Hematopoietic multipotent progenitor cell treated with erythropoietin and hydrocortisone succinate and interleukin-3 and kit ligand, for 15 days (in vitro differentiated cells): ENCODE data around the gene MTG2.
A peak's percentile ranks its signal among the peaks of the same experiment; 100 is the strongest.

ENCODE experiments used
- DNase-seq: peaks from one replicate; pipeline ENCODE4 v3.0.0-alpha.2; 2015; ENCODE audit warnings: low spot score

MTG2 gene

DNA sequence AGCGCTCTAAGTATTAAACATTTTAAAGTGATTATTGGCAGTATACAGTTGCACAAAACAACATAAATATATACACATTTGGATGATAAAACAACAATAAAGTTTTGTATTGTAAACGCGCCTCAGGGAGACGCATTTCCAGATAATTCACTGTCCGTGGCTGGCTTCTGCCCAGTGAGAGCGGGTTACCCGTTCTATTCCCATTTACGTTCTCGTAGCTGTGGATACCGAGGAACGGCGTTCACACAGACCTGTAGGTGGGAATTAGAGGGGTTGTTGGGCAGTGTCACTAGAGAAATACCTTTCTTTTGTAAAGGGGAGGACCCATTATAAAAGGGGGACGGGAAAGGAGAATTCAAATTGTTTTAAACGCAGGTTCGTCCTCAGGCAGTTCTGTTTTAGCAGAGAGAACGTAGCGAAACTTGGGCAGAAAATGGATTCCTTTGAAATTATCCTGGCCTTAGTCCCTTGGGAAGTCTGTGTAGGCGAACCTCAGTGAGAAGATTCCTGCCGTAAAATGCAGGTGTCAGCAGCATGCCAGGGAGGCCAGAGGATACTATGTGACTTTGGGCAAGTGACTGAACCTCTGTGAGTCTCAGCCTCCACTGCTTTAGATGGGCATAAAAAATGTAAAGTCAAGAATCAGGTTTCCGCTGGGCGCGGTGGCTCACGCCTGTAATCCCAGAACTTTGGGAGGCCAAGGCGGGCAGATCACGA lies 756 bp downstream of the MTG2 start:
- peak; percentile 18 for DNase-seq

DNA sequence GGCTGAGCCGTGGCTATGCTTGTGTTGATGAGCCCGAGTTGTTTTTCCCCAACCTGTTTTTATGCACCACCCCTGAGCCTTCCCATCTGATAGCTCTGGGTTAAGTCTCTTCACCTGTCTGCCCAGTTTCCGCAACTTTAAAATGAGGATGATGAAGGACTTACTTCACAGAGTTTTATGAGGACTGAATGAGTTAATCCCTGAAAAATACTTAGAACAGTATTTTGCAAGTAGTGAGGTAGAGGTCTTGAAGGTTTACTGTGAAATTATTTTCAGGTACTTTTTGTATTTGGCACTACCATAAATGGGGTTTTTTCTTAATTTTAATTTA lies 3.2 kb downstream of the MTG2 start:
- no peak for DNase-seq

DNA sequence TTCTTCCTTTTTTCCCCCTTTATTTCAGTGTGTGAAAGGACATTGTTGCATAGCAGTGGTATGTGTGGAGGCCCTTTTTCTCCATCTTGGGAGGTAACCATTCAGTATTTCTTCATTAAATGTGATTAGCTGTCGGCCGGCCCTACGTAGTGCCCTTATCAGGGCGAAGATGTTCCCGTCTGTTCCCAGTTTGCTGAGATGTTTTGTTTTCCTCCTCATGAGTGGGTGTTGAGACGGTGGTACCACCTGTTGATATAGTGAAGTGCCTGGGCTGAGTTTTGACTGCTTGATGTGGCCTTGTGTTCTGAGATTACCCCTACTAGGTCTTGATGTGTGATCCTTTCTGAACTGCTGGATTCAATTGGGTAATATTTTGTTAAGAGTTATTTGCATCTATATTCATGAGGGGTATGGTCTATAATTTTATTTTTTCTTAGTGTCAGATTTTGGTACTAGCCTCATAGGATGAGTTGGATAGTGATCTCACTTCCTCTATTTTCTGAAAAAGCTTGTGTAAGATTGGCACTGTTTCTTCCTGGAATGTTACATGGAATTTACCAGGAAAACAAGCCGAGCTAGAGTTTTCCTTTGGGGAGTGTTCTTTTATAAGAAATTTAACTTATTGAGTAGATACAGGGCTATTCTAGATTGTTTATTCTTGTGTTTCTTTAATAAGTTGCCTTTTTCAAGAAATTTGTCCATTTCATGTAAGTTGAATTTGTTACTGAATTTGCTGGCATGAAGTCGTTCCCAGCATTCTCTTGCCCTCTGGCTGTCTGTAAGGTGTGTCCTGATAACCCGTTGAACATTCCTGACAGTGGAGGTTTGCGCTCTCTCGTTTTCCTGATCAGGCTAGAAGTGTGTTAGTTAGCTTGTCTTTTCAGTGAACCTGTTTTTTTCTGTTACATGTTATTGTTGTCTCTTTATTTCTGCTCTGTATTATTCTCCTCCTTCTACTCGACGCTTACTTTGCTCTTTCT lies 4.3 kb downstream of the MTG2 start:
- DNase-seq, result no peak

DNA sequence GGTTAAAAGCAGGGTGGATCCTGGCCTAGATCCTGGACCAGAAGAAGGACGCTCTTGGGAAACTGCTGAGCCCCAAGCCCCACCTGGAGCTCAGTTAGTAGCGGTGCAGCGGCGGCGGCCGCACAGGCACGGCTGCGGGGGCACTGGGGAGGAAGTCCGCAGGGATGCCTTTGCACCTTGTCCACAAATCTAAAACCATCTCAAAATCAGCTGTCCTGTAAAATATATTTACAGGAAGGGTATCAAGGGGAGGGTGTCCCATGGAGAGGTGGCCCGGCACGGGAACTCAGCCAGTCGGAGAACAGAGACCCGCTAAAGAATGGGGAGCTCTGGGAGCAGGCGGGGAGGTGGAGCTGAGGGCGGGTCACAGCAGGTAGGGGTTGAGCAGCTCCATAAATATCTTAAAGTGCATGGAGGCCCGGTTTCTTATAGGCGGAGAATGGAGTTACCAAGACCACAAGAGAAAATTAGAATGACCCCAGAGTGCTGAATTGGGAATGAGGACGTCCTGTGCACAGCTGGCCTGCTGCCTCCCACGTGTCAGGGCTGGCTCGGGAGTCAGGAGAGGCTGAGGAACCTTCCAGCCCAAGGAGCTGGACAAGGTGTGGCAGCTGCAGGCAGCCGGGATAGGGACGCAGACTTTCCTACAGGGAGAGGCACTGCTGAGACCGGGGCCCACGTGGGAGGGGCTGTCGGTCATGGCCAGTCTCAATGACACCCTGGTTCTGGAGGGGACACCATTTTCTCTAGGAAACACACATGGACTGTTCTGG lies 8.0 kb downstream of the MTG2 start:
- no peak for DNase-seq

DNA sequence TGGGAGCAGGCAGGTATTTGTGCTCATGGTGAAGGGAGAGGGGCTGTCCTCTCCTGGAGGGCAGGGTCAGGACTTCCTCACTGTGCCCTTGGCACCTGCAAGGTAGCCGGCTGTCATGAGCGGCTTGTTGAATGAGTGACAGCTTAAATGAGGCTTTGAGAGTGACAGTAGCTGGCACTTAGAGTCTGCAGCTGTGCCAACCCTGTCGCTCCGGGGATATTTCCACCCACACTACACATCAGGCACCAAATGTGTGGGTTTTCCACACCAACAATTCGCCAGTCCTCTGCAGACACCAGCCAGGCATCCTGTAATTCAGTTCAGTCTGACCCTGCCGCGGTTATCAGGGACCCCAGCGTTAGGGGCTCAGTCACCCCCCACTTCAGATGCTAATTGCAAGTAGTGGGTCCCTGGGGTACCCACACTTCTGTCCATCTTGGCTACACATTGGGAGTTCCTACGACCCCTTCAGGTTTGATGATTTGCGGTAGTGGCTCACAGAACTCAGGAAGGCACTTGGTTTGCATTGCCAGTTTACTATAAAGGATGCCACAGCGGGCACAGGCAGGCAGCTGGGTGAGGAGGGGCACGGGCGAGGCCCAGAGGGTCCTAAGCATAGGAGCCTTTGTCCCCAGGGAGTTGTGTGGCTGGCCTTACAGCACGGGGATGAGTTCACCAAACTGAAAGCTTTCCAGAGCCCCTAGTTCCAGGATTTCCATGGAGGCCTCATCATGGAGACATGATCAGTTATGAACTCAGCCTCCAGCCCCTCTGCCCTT lies 9.1 kb downstream of the MTG2 start:
- no peak for DNase-seq

DNA sequence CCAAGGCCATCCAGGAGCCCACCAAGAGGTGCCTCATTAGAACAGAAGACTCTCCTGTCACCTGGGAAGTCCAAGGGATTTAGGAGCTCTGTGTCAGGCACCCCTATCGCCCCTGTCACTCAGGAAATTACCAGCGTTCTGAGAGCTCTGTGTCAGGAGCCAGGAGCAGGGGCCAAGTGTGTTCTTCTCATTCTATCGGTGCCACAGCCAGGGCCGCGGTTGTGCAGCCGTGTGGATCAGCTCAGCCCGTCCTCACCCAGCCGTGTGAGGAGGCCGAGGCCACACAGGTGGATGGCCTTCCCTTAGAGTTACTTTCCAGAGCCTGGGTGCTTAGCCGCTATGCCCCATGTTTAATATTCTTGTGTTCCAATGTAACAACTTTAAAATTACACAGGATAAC lies 9.8 kb downstream of the MTG2 start:
- DNase-seq, result no peak

DNA sequence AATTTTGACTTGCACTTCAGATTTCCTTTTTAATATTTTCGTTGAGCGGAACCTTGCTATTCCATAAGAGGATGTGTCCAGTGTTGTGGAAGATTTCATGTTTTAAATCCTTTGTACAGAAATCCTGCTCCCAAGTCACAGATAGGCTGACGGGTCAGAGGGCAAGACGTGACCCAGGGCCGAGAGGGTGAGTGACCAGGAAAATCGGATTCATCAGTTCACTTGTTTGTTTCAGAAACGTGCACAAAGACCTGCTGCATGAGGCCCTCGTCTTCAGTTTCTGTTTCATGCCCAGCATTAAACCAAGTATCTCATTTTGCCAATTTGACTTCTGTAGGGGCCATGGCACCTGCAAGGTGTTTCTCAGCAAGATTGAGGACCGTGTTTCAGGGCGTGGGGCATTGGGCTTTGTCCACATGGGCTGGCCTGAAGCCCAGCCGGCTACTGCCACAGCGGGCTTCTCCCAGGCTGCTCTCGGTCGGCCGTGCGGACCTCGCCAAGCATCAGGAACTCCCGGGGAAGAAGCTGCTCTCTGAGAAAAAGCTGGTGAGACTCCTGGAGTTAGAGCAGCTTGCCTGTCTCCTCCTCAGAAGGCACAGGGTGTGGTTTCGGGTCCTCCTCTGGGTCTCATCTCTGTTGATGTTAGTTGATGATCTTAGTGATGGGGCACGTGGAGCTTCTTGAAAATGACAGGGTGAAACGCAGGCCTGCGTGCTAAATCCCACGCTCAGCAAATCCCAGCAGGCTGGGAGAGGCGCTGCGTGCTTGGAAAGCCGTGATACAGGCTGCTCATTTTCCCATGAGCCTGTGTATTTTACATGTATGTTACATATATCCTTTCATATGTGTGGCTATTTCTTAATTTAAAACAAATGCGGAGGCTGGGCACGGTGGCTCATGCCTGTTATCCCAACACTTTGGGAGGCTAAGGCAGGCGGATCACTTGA lies 10.5 kb downstream of the MTG2 start:
- no peak for DNase-seq

DNA sequence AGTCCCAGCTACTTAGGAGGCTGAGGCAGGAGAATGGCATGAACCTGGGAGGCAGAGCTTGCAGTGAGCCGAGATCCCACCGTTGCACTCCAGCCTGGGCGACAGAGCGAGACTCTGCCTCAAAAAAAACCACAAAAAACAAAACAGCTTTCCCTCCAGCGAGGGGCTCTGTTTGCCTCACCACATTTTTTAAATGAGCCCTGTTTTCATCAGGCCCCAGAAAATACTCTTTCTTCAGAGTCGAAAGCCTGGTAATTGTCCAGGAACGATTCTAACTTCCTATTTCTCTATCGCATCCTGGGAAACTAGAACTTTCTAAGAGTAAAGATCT lies 12.2 kb downstream of the MTG2 start:
- no peak for DNase-seq

DNA sequence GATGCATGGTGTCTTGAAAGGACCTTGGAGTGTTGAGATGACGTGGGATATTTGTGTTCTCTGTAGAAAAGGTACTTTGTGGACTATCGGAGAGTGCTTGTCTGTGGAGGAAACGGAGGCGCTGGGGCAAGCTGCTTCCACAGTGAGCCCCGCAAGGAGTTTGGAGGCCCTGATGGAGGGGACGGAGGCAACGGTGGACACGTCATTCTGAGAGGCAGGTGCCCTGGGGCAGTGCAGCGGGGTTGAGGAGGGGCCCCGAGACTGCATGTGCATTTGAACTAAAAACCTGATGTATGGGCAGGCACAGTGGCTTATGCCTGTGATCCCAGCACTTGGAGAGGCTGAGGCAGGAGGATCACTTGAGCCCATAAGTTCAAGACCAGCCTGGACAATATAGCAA lies 12.9 kb downstream of the MTG2 start:
- no peak for DNase-seq

DNA sequence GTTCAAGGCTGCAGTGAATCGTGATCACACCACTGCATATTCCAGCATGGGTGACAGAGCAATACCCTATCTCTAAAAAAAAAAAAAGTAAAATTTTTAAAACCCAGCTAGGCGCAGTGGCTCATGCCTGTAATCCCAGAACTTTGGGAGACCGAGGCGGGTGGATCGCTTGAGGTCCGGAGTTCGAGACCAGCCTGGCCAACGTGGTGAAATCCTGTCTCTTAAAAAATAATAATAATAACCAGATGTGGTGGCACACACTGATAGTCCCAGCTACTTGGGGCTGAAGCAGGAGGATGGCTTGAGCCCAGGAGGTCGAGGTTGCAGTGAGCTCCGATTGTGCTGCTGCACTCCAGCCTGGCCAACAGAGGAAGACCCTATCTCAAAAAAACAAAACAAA lies 13.5 kb downstream of the MTG2 start:
- no peak for DNase-seq

DNA sequence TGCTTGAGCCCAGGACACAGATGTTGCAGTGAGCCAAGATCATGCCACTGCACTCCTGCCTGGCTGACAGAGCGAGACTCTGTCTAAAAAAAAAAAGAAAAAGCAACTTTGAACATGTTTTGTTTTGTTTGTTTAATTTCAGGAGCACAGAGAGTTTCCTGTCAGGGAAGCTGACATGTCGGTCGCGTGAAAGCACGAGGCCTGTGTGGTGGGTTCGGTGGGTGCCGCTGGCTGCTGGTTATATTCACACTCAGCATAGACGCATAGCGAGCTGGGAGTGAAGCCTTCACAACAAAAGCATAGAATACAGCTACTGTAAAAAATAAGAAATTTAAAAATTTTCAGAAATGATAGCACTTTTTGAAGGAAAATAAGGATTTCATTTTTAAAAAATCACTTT lies 14.5 kb downstream of the MTG2 start:
- no peak for DNase-seq

DNA sequence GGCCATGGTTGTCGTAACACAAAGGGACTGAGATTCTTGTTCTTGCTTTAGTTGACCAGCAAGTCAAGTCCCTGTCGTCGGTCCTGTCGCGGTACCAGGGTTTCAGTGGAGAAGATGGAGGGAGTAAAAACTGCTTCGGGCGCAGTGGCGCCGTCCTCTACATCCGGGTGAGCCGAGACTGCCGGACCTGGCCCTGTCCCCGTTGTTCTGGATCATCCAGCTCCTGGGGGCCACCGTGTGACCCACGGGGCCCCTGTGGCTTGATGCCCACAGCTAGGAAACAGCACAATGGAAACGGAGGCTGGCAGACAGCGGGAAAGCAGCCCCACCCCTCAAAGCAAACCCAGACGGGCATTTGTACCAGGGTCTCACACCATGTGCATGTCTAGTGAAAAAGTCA lies 15.0 kb downstream of the MTG2 start:
- DNase-seq, result no peak

DNA sequence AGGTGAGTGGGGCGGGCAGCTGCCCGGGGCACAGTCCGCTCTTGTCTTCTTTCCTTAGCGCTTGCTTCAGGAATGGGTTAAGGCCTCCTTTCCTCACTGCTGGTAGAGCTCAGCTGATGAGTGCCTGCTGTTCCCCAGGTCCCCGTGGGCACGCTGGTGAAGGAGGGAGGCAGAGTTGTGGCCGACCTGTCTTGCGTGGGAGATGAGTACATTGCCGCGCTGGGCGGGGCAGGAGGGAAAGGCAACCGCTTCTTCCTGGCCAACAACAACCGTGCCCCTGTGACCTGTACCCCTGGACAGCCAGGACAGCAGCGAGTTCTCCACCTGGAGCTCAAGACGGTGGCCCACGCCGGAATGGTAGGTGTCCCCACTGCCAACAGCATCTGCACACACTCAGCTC lies 15.7 kb downstream of the MTG2 start:
- DNase-seq, result no peak

DNA sequence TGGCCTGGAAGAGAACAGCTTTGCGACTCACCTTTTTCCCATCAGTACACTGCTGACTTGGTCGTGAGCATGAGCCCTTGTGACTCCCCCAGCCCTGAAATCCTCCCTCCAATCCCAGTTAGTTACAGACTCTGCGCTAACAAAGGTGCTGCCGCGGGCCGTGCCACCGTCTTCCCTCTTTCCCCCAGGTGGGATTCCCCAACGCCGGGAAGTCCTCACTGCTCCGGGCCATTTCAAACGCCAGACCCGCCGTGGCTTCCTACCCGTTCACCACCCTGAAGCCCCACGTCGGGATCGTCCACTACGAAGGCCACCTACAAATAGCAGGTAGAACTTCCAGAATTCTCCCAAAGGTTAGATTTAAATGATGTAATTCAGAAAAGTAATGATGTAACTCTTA lies 16.1 kb downstream of the MTG2 start:
- DNase-seq, result no peak

DNA sequence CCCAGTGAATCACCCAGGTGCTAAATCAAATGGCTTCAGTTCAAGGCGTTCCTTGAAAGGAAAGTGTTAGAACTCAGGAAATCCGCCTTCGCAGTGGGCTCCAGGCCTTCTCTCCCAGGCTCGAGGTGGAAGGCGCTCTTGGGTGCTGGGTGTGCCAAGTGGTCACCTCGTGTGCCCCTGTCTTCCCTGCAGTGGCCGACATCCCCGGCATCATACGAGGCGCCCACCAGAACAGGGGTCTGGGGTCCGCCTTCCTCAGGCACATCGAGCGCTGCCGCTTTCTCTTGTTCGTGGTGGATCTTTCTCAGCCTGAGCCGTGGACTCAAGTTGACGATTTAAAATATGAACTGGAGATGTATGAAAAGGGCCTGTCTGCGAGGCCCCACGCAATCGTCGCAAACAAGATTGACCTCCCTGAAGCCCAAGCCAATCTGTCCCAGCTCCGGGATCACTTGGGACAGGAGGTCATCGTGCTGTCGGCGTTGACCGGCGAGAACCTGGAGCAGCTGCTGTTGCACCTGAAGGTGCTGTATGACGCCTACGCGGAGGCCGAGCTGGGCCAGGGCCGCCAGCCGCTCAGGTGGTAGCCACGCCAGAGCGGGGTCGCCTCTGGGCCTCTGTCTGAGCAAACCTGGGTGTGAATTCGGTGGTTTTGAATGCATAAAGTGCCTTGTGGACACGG lies 17.8 kb downstream of the MTG2 start:
- no peak for DNase-seq

DNA sequence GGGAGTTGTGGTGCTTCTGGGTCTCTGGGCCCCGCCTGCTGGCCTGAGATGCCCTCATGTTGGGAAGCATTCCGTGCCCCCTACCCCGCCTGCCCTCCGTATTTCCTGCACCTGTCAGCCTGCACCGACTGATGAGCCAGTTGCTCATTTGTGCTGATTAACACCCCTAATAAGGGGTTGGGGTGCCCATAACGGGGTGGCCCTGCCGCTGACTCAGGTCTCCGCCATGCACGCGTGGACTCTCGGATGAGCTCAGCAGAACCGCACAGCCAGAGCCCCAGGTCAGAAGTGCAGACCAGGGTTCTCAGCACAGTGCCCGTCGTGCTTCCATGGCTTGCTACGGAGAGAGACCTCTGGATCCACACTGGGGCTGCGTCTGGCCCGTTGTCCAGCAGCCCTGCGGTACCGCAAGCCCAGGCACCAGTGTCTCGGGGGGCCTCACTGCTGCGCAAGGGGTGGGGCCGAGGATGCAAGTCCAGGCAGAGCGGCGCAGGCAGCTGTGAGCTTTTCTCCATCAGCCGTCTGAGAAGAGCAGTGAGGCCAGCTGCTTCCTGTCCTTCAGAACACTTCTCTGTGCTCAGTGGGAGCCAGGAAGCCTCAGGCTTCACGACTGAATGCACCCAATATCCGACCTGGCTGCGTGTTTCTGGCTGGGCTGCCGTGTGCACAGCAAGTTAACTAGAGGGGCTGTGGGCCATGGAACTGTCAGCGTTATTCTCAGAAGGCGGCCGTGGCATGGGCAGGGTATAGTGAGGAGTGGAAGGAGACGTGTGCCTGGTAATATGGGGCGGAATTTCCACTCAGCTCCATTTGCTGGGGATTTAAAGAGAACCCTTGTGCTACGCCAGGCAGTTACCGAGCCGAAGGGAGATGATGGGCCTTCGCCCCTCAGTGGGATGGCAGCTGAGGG lies 18.6 kb downstream of the MTG2 start:
- DNase-seq, result no peak

DNA sequence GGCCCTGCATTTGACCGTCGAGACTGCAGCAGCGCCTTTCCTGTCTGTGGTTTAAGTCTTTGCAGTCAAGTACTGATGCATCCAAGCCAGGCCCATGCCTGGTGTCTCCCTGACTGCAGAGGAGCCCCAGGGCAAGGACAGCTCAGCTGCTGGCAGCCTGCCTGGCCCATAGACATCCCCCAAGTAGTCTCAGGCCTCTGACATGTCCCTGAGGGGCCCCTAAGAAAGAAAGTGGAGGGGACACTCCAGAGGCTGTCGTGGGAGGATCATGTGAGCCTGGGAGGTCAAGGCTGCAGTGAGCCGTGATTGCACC lies 19.2 kb downstream of the MTG2 start:
- no peak for DNase-seq

DNA sequence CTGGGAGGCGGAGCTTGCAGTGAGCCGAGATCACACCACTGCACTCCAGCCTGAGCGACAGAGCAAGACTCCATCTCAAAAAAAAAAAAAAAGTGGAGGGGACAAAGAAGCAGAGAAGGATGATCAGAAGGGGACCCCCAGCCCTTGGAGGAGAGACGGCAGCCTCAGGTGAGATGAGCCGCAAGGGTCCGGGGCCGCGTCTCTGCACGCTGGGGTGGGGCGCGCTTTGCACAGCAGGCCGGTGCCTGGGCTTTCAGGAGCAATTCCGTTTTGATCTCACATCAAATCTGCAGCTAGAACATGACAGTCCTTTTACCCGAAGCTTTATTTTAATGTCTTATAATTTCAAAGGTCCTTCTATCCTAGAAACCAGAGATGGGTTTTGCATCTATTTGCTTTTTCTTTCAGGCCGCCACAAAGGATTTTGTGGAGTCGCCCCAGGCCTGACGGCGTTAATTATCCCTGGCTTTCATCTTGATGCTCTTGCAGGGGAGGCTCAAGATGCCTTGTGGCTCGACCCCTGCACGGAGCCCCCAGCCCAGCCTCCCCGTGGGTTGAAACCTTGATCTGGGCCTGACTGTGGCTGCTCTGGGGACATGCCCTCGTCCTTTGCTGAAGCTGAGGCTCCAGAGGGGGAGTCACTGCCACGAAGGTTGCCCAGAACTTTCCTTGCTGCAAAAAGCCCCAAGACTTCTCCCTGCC lies 20.0 kb downstream of the MTG2 start:
- DNase-seq, result no peak
